Tibial nerve (tissue), 4 donors: ENCODE measurements around the gene GRIA1. TPM values are rescaled to one million over a fixed set of nuclear protein-coding genes. Genes with fewer than 3 reads are reported as not detected.

Source experiments
- DNase-seq, 2 donors: peaks; one replicate each; pipeline ENCODE4 v3.0.0-alpha.2; 2019; ENCODE audit warnings: low spot score in 2 of 2
- H3K27ac ChIP-seq, 4 donors: fragments of 200-600 bp; sonication (generic) in 3 of 4; one replicate each; pipeline ENCODE4 v1.5.1; 2017 to 2019; ENCODE audit warnings: mild to moderate bottlenecking in 1 of 4
- H3K27me3 ChIP-seq, 2 donors: fragments of 200-600 bp; sonication (generic) in 1 of 2; one replicate each; pipeline versions ENCODE4 v1.5.1 to v1.6.0; 2017 to 2019
- H3K36me3 ChIP-seq, 3 donors: fragments of 200-600 bp; sonication (generic); one replicate each; pipeline ENCODE4 v1.5.1; 2018 to 2019
- H3K4me1 ChIP-seq, 4 donors: fragments of 200-600 bp; sonication (generic) in 3 of 4; one replicate each; pipeline ENCODE4 v1.5.1; 2017 to 2019
- H3K4me3 ChIP-seq, 4 donors: fragments of 200-600 bp; sonication (generic) in 3 of 4; one replicate each; pipeline ENCODE4 v1.5.1; 2017 to 2019; ENCODE audit warnings: mild to moderate bottlenecking in 1 of 4, moderate library complexity in 1 of 4
- H3K9me3 ChIP-seq, 4 donors: fragments of 200-600 bp; sonication (generic) in 3 of 4; one replicate each; pipeline ENCODE4 v1.5.1; 2017 to 2019
- EP300 ChIP-seq, 2 donors: sonication (generic); formaldehyde crosslinking; IDR thresholded peaks; one replicate each; pipeline ENCODE4 v1.6.1; 2017; ENCODE audit warnings: antibody characterized with exemption in 2 of 2, mild to moderate bottlenecking in 1 of 2
- POLR2A ChIP-seq, 2 donors: fragments of 450-650 bp; IDR thresholded peaks; one replicate each; pipeline ENCODE4 v1.6.1; 2017; ENCODE audit warnings: antibody characterized with exemption in 2 of 2, mild to moderate bottlenecking in 2 of 2, moderate library complexity in 2 of 2
- WGBS, 2 donors: methylation state at CpG; one replicate each; pipeline ENCODE4 v1.1.5; 2018; 5-methylcytosine and 5-hydroxymethylcytosine counted together
- total RNA-seq, 4 donors: library from RNA; depleted of rRNA; stranded (reverse); fragments of >200 nt; gene quantifications; one replicate each; pipeline ENCODE4 v1.1.0, GENCODE V29; 2016
- TF ChIP-seq, protein P1 (sequence below), 5 experiments: fragments of 200-600 bp in 3 of 5; fragments of 450-650 bp in 2 of 5; sonication (generic) in 3 of 5; IDR thresholded peaks; one replicate each; pipeline ENCODE4 v1.5.1; 2016 to 2019; ENCODE audit warnings: antibody characterized with exemption in 5 of 5, mild to moderate bottlenecking in 3 of 5, moderate library complexity in 2 of 5

The GRIA1 gene
- total RNA-seq, 4 donors from 2014 or later, result 1.2 to 2.1 (median 1.5) TPM

DNA sequence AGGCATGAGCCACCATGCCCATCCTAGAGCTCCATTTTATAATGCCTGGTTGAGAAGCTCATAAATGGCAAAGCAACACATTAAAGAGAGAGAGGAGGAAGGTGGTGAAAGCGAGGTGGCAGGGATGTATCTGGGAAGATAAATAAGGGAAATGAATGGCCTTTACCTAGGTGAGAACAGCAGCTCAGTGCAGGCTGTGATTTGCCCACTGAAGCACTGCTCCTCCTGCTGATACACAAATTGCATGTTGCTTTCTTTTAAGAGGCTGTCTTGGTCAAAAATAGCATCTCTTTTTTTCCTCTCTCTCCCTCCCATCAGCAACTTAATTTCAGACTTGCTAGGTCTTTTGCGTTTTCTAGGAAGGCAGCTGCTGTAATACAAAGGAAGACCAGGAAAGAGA, 289.4 kb downstream of the GRIA1 start:
- no peaks in the 10 kb centered on the region for H3K4me1 ChIP-seq
- no peak for DNase-seq
- WGBS, 2 donors, result 62 to 71% methylated on average over 2 of the region's 2 CpGs

DNA sequence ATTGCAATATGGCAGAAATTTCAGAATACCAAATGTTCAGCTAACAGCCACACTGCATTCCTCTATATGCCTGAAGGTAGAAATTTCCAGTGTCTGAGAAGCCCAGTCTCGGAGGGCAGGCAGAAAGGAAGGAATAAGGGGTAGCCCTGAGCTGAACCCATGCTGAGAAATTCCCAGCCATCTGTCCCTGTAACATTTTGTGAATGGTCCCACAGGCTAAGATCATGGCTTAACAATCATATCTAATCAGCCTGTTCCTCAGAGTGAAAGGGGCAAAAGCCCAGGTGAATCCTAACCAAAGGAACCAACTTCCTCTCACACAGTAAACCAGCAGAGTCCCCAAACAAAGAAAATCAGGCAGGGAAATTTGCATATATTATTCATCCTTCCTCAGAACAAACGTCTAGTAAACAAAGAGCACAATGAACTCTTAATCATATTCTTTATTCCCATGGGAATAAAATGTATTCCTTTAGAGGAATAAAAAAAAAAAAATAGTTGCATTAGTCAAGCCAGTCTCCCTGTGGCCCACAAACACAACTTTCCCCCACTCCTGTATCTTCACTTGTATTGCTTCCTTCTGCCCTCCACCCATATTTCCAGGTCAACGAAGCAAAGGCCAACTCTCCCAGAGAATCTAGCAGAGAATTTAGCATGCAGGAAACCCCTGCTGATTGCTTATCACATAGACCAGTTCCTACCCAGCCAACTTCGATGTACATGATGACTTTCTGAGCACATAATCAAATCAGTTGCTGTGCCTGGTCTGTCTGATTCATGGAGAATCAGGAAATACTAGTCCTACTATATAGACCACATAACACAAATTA, 290.6 kb downstream of the GRIA1 start:
- Histone ChIP-seq H3K36me3 (no peaks in the 10 kb centered on the region), H3K4me1 (no peaks in the 10 kb centered on the region), H3K9me3 (no peaks in the 10 kb centered on the region), H3K4me3 (no peak overlapping the region), H3K27ac (no peak overlapping the region), H3K27me3 (no peaks in the 10 kb centered on the region)
- no peak for DNase-seq
- TF ChIP-seq, protein P1, sequence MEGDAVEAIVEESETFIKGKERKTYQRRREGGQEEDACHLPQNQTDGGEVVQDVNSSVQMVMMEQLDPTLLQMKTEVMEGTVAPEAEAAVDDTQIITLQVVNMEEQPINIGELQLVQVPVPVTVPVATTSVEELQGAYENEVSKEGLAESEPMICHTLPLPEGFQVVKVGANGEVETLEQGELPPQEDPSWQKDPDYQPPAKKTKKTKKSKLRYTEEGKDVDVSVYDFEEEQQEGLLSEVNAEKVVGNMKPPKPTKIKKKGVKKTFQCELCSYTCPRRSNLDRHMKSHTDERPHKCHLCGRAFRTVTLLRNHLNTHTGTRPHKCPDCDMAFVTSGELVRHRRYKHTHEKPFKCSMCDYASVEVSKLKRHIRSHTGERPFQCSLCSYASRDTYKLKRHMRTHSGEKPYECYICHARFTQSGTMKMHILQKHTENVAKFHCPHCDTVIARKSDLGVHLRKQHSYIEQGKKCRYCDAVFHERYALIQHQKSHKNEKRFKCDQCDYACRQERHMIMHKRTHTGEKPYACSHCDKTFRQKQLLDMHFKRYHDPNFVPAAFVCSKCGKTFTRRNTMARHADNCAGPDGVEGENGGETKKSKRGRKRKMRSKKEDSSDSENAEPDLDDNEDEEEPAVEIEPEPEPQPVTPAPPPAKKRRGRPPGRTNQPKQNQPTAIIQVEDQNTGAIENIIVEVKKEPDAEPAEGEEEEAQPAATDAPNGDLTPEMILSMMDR (IDR thresholded peaks at IDR 0.05), result no peak
- TF ChIP-seq EP300 (IDR thresholded peaks at IDR 0.05), result no peak
- no peak for TF ChIP-seq POLR2A (IDR thresholded peaks at IDR 0.05)
- 32 to 49% methylated on average over 4 of the region's 4 CpGs for WGBS, 2 donors

More for the DNA sequence above, 289.4 kb downstream of the GRIA1 start:
- Histone ChIP-seq H3K9me3 (no peaks in the 10 kb centered on the region), H3K36me3 (no peaks in the 10 kb centered on the region), H3K27me3 (no peaks in the 10 kb centered on the region), H3K4me3 (no peak overlapping the region), H3K27ac (no peak overlapping the region)
- no peak for TF ChIP-seq POLR2A (IDR thresholded peaks at IDR 0.05)
- TF ChIP-seq, protein P1 (IDR thresholded peaks at IDR 0.05), result no peak
- no peak for TF ChIP-seq EP300 (IDR thresholded peaks at IDR 0.05)

DNA sequence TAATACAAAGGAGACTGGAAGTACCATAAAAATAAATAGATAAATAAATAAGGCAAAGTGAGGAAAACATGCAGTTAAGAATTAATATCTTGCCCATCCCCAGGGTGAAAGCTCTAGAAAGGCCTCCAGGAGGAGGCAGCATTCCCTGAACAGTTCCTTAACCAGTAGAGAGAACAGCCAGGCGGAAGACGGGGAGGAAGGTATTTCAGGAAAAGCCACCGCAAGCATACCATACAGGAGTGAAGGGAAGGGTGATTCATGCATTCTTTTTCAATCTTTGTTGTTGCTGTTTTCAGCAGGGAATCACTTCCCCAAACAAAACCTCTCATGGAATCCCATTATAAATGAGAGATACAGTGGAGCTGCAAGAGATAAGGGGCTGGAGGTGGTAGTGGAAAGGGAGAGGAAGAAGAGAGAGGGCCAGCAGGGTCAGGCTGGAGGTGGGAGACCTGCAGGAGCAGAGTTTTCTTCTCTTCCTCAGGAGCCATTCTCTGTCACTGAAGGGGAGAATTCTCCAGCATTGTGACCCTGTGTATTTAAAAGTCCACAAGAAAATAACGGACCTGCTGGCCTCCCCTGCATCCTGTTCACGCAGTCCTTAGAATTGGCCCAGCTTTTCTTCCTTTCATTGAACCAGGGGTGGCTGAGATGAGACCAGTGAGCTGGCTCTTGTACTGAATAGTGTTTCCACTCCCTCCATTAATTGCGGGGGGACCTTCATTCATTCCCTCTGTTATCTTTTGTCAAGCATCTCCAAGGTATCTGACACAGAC, 292.3 kb downstream of the GRIA1 start:
- no peaks in the 10 kb centered on the region for H3K27me3 ChIP-seq
- H3K36me3 ChIP-seq, result no peaks in the 10 kb centered on the region
- no peaks in the 10 kb centered on the region for H3K9me3 ChIP-seq
- whole genome bisulfite sequencing, 2 donors, result 76 to 82% methylated on average over 6 of the region's 6 CpGs
- no peak overlapping the region for H3K27ac ChIP-seq
- no peaks in the 10 kb centered on the region for H3K4me1 ChIP-seq
- TF ChIP-seq POLR2A (IDR thresholded peaks at IDR 0.05) (no peak), EP300 (IDR thresholded peaks at IDR 0.05) (no peak)
- TF ChIP-seq, protein P1 (IDR thresholded peaks at IDR 0.05), result no peak
- H3K4me3 ChIP-seq, result no peak overlapping the region
- no peak for DNase-seq

DNA sequence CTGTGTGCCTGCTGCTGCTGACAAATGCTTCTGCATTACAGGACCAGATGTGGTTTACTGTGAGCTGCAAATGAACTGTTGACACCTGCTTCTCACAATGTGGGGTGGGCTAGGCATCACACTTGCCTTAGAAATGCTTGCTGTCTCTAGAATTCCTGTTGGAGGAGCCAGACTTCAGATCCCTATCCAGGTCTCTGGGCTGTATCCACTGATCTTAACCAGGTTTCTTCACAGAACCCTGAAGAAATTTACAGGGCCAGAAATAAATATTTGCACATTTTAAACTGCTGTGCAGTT, 292.8 kb downstream of the GRIA1 start:
- no peak overlapping the region for H3K27ac ChIP-seq
- no peak overlapping the region for H3K4me3 ChIP-seq
- H3K4me1 ChIP-seq, result no peaks in the 10 kb centered on the region
- DNase-seq, result no peak
- H3K9me3 ChIP-seq, result no peaks in the 10 kb centered on the region
- H3K36me3 ChIP-seq, result no peaks in the 10 kb centered on the region
- H3K27me3 ChIP-seq, result no peaks in the 10 kb centered on the region
- TF ChIP-seq EP300 (IDR thresholded peaks at IDR 0.05) (no peak), POLR2A (IDR thresholded peaks at IDR 0.05) (no peak)
- TF ChIP-seq, protein P1 (IDR thresholded peaks at IDR 0.05), result no peak

DNA sequence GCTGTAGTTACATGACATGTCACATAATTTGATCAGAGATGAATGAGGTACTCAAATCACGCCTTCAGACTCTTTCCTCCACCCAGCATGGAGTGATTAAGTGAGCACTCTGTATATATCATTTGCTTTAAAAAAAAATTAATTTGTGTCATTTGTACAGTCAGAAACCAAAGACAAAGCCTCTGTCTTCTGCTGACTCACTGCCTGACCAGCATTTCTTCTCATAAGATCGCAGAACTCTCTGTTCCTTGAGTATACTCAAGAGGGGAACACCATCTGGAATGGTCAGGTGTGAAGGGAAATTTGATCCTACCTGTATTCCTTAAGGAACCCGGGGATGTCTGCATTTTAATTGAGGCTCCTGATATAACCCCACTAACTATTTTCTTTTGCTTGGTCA, 293.8 kb downstream of the GRIA1 start:
- TF ChIP-seq POLR2A (IDR thresholded peaks at IDR 0.05) (no peak), EP300 (IDR thresholded peaks at IDR 0.05) (no peak)
- TF ChIP-seq, protein P1 (IDR thresholded peaks at IDR 0.05), result no peak
- WGBS, 2 donors, result 74 to 83% methylated on average over 3 of the region's 3 CpGs
- no peak for DNase-seq
- Histone ChIP-seq H3K9me3 (no peaks in the 10 kb centered on the region), H3K27me3 (no peaks in the 10 kb centered on the region), H3K4me1 (no peaks in the 10 kb centered on the region), H3K36me3 (no peaks in the 10 kb centered on the region), H3K4me3 (no peak overlapping the region), H3K27ac (no peak overlapping the region)
